ENCODE results near the gene LTK.
A peak's percentile ranks its signal among the peaks of the same experiment; 100 is the strongest.
"Not testable (repeated sequence)": the region's sequence is repeated elsewhere in the genome, so short reads cannot be mapped to it uniquely, and the experiment has no call there.

Gene LTK

DNA sequence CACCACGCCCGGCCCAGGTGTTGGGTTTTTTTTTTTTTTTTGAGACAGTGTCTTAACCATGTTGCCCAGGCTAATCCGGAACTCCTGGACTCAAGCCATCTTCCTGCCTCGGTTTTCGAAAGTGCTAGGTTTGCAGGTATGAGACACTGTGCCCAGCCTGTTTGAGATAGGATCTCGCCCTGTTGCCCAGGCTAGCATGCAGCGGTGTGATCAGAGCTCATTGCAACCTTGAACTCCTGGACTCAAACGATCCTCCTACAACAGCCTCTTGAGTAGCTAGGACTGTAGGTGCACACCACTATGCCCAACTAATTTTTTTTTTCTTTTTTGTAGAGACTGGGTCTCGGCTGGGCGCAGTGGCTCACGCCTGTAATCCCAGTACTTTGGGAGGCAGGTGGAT is 40.2 kb downstream of the LTK start:
- TF ChIP-seq, protein P1, sequence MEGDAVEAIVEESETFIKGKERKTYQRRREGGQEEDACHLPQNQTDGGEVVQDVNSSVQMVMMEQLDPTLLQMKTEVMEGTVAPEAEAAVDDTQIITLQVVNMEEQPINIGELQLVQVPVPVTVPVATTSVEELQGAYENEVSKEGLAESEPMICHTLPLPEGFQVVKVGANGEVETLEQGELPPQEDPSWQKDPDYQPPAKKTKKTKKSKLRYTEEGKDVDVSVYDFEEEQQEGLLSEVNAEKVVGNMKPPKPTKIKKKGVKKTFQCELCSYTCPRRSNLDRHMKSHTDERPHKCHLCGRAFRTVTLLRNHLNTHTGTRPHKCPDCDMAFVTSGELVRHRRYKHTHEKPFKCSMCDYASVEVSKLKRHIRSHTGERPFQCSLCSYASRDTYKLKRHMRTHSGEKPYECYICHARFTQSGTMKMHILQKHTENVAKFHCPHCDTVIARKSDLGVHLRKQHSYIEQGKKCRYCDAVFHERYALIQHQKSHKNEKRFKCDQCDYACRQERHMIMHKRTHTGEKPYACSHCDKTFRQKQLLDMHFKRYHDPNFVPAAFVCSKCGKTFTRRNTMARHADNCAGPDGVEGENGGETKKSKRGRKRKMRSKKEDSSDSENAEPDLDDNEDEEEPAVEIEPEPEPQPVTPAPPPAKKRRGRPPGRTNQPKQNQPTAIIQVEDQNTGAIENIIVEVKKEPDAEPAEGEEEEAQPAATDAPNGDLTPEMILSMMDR (IDR thresholded peaks at IDR 0.05; ENCODE audit: low read depth, low read length) = no peak
- H3K9me3 ChIP-seq = no peaks in the 10 kb centered on the region
- H3K4me3 ChIP-seq (ENCODE audit: low read depth, low read length) = no peak overlapping the region
- no peaks in the 10 kb centered on the region for H3K27me3 ChIP-seq
- DNase-seq = no peak
- H3K36me3 ChIP-seq = peaks cover 73% of the 10 kb centered on the region
- H3K4me1 ChIP-seq = no peaks in the 10 kb centered on the region

DNA sequence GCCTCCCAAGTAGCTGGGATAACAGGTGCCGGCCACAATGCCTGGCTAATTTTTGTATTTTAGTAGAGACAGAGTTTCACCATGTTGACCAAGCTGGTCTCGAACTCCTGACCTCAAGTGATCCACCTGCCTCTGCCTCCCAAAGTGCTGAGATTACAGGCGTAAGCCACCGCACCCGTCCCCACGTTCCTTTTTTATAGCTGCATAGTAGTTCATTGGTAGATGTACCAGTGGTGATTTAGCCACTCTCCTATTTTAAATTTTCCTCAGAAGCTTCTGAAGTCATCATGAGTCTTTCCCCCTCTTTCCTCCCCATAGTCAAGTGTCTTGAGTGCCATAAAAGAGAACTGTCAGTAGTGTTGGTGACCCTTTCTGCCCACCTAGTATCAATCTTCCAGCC is 44.0 kb downstream of the LTK start:
- H3K36me3 ChIP-seq = peaks cover 57% of the 10 kb centered on the region
- H3K9me3 ChIP-seq; H3K4me3 ChIP-seq (ENCODE audit: low read depth, low read length); H3K27me3 ChIP-seq; DNase-seq; H3K4me1 ChIP-seq: not testable (repeated sequence)

DNA sequence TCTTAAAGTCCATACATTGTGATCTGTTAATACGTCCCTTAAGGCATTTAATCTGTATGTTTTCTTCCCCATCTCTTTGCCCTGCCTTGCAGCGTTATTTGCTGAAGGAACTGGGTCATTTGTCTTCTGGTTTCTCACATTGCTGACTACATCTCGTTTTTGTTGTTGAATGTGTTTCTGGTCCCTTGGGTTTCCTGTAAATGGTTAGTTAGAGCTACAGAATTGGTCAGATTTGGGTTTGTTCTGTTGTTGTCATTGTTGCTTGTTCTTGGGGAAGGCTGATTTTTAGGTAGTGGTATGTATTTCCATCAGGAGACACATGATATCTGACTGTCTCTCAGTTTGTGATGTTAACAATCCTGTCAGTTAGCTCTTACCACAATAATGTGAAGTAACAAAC is 46.9 kb downstream of the LTK start:
- H3K4me3 ChIP-seq (ENCODE audit: low read depth, low read length) = no peak overlapping the region
- TF ChIP-seq, protein P1 (IDR thresholded peaks at IDR 0.05; ENCODE audit: low read depth, low read length) = no peak
- 0 out of 2 replicates have a peak, but pooled peaks cover 2% of the 10 kb centered on the region for H3K4me1 ChIP-seq
- no peak for DNase-seq
- peaks cover 49% of the 10 kb centered on the region for H3K36me3 ChIP-seq
- no peaks in the 10 kb centered on the region for H3K27me3 ChIP-seq
- no peaks in the 10 kb centered on the region for H3K9me3 ChIP-seq

DNA sequence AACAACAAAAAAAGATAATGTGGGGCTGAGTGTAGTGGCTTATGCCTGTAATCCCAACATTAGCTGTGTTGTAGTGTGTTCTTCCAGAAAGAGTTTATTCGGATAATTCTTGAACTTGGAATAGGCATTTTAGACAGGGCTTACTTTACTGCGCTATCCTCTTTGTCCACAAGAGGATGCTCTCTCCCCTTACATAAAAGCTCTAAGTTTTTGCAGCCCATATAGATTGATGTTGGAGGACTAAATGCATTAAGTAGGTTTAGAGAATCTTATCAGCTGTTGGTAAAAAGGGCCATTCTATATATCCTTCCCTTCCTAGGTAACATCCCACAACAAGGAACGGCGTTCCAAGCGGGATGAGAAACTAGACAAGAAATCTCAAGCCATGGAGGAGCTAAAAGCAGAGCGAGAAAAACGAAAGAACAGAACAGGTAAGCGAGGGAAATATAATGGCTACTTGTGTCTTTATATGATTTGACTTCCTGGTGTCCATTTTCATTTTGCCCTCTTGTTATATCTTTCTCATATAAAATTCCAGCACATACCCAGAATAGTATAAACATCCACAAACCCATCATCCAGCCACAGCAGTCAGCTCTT is 47.7 kb downstream of the LTK start:
- Histone ChIP-seq H3K4me1 (0 out of 2 replicates have a peak, but pooled peaks cover 2% of the 10 kb centered on the region), H3K4me3 (ENCODE audit: low read depth, low read length) (no peak overlapping the region), H3K27me3 (no peaks in the 10 kb centered on the region), H3K36me3 (peaks cover 42% of the 10 kb centered on the region), H3K9me3 (no peaks in the 10 kb centered on the region)
- peak; percentile 38 for DNase-seq
- TF ChIP-seq, protein P1 (IDR thresholded peaks at IDR 0.05; ENCODE audit: low read depth, low read length) = peak; percentile 100

DNA sequence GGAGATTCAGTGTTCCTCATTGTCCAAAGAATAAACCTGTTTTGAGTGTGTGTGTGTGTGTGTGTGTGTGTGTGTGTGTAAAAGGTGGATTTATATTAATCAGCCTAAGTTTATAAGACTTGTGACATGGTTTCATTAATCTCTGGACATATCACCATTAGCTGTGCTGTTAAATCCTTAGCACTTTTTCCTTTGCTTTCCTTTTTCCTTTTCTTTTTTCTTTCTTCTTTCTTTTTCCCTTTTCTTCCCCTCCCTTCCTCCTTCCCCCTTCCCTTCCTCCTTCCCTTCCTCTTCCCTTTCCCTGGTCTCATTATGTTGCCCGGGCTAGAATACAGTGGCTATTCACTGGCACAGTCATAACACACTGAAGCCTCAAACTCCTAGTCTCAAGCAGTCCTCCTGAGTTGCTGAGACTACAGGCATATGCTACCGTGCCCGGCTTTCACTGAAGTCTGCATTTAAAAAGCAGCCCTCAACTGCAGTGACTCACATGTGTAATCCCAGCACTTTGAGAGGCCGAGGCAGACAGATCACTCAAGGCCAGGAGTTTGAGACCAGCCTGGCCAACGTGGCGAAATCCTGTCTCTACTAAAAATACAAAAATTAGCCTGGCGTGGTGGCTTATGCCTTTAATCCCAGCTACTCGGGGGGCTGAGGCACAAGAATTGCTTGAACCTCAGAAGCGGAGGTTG is 48.6 kb downstream of the LTK start:
- DNase-seq = no peak
- peaks cover 35% of the 10 kb centered on the region for H3K36me3 ChIP-seq

DNA sequence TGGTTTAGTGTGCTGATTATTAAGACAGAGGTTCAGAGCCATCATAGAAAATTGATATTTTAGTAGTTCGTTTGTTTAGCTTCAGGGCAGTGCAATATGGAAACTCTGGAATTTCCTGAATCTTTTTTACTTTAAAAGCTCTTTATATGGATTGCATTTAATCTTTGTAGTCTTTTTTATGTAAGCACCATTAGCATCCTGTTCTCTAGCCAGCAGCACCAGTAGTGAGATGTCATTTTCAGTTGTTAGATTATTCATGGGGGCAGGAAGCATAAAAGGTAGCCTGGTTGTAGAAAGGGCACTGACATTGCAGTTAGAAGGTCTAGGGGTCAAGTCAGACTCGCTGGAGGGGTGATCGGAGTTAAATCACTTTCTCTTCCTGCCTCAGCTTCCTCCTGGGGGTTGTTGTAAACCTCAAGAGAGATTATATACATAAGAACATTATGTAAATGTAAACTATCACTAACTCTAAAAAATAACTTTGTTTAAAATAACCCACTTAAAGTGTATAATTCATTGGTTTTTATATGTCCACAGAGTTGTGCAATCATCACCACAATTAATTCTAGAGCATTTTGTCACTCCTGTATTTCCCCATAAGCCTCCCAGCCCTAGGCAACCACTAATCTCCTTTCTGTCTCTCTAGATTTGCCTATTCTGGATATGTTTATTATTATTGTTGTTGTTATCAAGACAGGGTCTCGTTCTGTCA is 51.4 kb downstream of the LTK start:
- H3K4me3 ChIP-seq (ENCODE audit: low read depth, low read length) = no peak overlapping the region
- TF ChIP-seq, protein P1 (IDR thresholded peaks at IDR 0.05; ENCODE audit: low read depth, low read length) = no peak
- 0 out of 2 replicates have a peak, but pooled peaks cover 2% of the 10 kb centered on the region for H3K4me1 ChIP-seq
- peaks cover 38% of the 10 kb centered on the region for H3K36me3 ChIP-seq
- DNase-seq = no peak
- H3K27me3 ChIP-seq = no peaks in the 10 kb centered on the region
- H3K9me3 ChIP-seq = no peaks in the 10 kb centered on the region

More for the DNA sequence above, 48.6 kb downstream of the LTK start:
- no peaks in the 10 kb centered on the region for H3K9me3 ChIP-seq
- H3K4me1 ChIP-seq = 0 out of 2 replicates have a peak, but pooled peaks cover 2% of the 10 kb centered on the region
- no peak overlapping the region for H3K4me3 ChIP-seq (ENCODE audit: low read depth, low read length)
- H3K27me3 ChIP-seq = no peaks in the 10 kb centered on the region
- TF ChIP-seq, protein P1 (IDR thresholded peaks at IDR 0.05; ENCODE audit: low read depth, low read length) = no peak

Measured in BE2C (cell line).